IMR-90 (cell line): ENCODE results near the gene AKIRIN1. TPM values are rescaled to one million over a fixed set of nuclear protein-coding genes. Genes with fewer than 3 reads are reported as not detected.

Experiments
- ATAC-seq: fragments of 200-7000 bp; cut with Tn5 transposase; 2 replicates; pipeline ENCODE4 v1.9.1; 2020; ENCODE audit warnings: low read depth, mild to moderate bottlenecking, moderate library complexity
- BruUV-seq: library from RNA; stranded (reverse); fragments of 400-500 nt; replicated peaks from 2 replicates; lab custom pipeline; 2021; lab: Mats Ljungman, UMichigan
- CTCF ChIA-PET: fragments of 300-600 bp; formaldehyde crosslinking; extraction: SDS; loops from one replicate; lab custom pipeline; 2021; ENCODE audit warnings: antibody characterized with exemption; lab: Yijun Ruan, JAX
- POLR2A ChIA-PET: fragments of 300-600 bp; sonication (Branson Sonifier 250); formaldehyde crosslinking; loops from one replicate; lab custom pipeline; 2022; ENCODE audit warnings: antibody characterized with exemption; ENCODE audit not compliant: unreplicated experiment; lab: Charles Lee
- DNase-seq: peaks from one replicate; pipeline ENCODE4 v3.0.0; 2013
- H2AFZ ChIP-seq: replicated peaks from 2 replicates; pipeline ENCODE3; 2013; ENCODE audit warnings: low read length, mild to moderate bottlenecking; ENCODE audit not compliant: poor library complexity
- H2AK5ac ChIP-seq: 2 replicates; pipeline ENCODE4 v1.6.1; 2013; ENCODE audit warnings: low read depth, low read length, inconsistent platforms
- H2AK9ac ChIP-seq: replicated peaks from 2 replicates; pipeline ENCODE3; 2013; ENCODE audit warnings: mild to moderate bottlenecking, low read depth, low read length, moderate library complexity; ENCODE audit not compliant: poor library complexity
- H2BK120ac ChIP-seq: 2 replicates; pipeline ENCODE4 v1.6.1; 2013; ENCODE audit warnings: low read depth, low read length, inconsistent platforms
- H2BK15ac ChIP-seq: 3 replicates; pipeline ENCODE4 v1.6.1; 2013; ENCODE audit warnings: low read depth, low read length, inconsistent platforms
- H2BK20ac ChIP-seq: 2 replicates; pipeline ENCODE4 v1.6.1; 2013; ENCODE audit warnings: low read depth, mild to moderate bottlenecking, inconsistent platforms, low read length, moderate library complexity
- H2BK5ac ChIP-seq: 2 replicates; pipeline ENCODE4 v1.6.1; 2013; ENCODE audit warnings: mild to moderate bottlenecking, low read depth, low read length, inconsistent platforms; ENCODE audit not compliant: poor library complexity, severe bottlenecking
- H3K14ac ChIP-seq: replicated peaks from 2 replicates; pipeline ENCODE4 v1.6.1; 2013; ENCODE audit warnings: low read depth, low read length, inconsistent platforms
- H3K18ac ChIP-seq: 2 replicates; pipeline ENCODE4 v1.6.1; 2013; ENCODE audit warnings: low read depth, low read length, control low read depth
- H3K23ac ChIP-seq: 2 replicates; pipeline ENCODE4 v1.6.1; 2013; ENCODE audit warnings: low read depth, low read length, inconsistent platforms
- H3K27ac ChIP-seq: 2 replicates; pipeline ENCODE4 v1.5.1; 2013; ENCODE audit warnings: mild to moderate bottlenecking, control low read depth, low read length; ENCODE audit not compliant: insufficient read depth
- H3K27me3 ChIP-seq: 2 replicates; pipeline ENCODE4 v1.6.1; 2013; ENCODE audit warnings: low read length; ENCODE audit not compliant: control insufficient read depth, insufficient read depth
- H3K36me3 ChIP-seq: 2 replicates; pipeline ENCODE4 v1.6.1; 2013; ENCODE audit warnings: low read length, mixed read lengths; ENCODE audit not compliant: control insufficient read depth, insufficient read depth
- H3K4ac ChIP-seq: 2 replicates; pipeline ENCODE4 v1.6.1; 2013; ENCODE audit warnings: low read depth, low read length, inconsistent platforms
- H3K4me1 ChIP-seq: 2 replicates; pipeline ENCODE4 v1.6.1; 2013; ENCODE audit warnings: low read length, mixed read lengths; ENCODE audit not compliant: control insufficient read depth, insufficient read depth
- H3K4me2 ChIP-seq: 2 replicates; pipeline ENCODE4 v1.6.1; 2013; ENCODE audit warnings: low read depth, mild to moderate bottlenecking, control low read depth, low read length, moderate library complexity
- H3K4me3 ChIP-seq: 2 replicates; pipeline ENCODE4 v1.5.1; 2013; ENCODE audit warnings: low read depth, mild to moderate bottlenecking, control low read depth, low read length, moderate library complexity; ENCODE audit not compliant: insufficient read depth
- H3K56ac ChIP-seq: 2 replicates; pipeline ENCODE4 v1.6.1; 2013; ENCODE audit warnings: low read length, inconsistent platforms; ENCODE audit not compliant: insufficient read depth; ENCODE audit errors: extremely low read depth
- H3K79me1 ChIP-seq, 2 experiments: 2 replicates each; pipeline ENCODE4 v1.6.1; 2013; ENCODE audit warnings: low read length in 2 of 2, inconsistent platforms in 1 of 2, low read depth in 1 of 2
- H3K9ac ChIP-seq: 2 replicates; pipeline ENCODE4 v1.6.1; 2013; ENCODE audit warnings: low read depth, low read length, control low read depth
- H3K9me1 ChIP-seq: 2 replicates; pipeline ENCODE4 v1.6.1; 2013; ENCODE audit warnings: low read length, inconsistent platforms; ENCODE audit not compliant: insufficient read depth
- H3K9me3 ChIP-seq: 2 replicates; pipeline ENCODE4 v1.6.1; 2013; ENCODE audit warnings: low read length; ENCODE audit not compliant: control insufficient read depth, insufficient read depth
- H4K20me1 ChIP-seq: 2 replicates; pipeline ENCODE4 v1.6.1; 2013; ENCODE audit warnings: low read length, inconsistent platforms; ENCODE audit not compliant: insufficient read depth
- H4K5ac ChIP-seq: 2 replicates; pipeline ENCODE4 v1.6.1; 2013; ENCODE audit warnings: mild to moderate bottlenecking, low read depth, low read length, control low read depth
- H4K8ac ChIP-seq, 2 experiments: 2 replicates each; pipeline ENCODE4 v1.6.1; 2013; ENCODE audit warnings: low read depth in 2 of 2, low read length in 2 of 2, control low read depth in 1 of 2, inconsistent platforms in 1 of 2
- H4K91ac ChIP-seq: 2 replicates; pipeline ENCODE4 v1.6.1; 2013; ENCODE audit warnings: low read depth, low read length, inconsistent platforms; ENCODE audit not compliant: insufficient read depth
- BHLHE40 ChIP-seq: fragments of 150-350 bp; IDR thresholded peaks from 2 replicates; pipeline ENCODE4 v1.6.1; 2016; ENCODE audit warnings: mild to moderate bottlenecking, low read depth, low read length
- CTCF ChIP-seq: conservative IDR thresholded peaks from 2 replicates; pipeline ENCODE4 v1.5.1; 2012; ENCODE audit warnings: mild to moderate bottlenecking, low read depth, low read length, improper control_type of control experiment
- ELK1 ChIP-seq: fragments of 150-350 bp; IDR thresholded peaks from 2 replicates; pipeline ENCODE4 v1.6.1; 2016; ENCODE audit warnings: low read depth, mild to moderate bottlenecking, low read length, moderate library complexity, borderline replicate concordance
- MAFK ChIP-seq: IDR thresholded peaks from 2 replicates; pipeline ENCODE4 v1.6.1; 2012; ENCODE audit warnings: low read depth, low read length, improper control_type of control experiment
- NFE2L2 ChIP-seq: fragments of 150-350 bp; IDR thresholded peaks from 2 replicates; pipeline ENCODE4 v1.6.1; 2016; ENCODE audit warnings: low read depth, mild to moderate bottlenecking, low read length
- POLR2A ChIP-seq: IDR thresholded peaks from 2 replicates; pipeline ENCODE4 v1.6.1; 2012; ENCODE audit warnings: mild to moderate bottlenecking, low read depth, low read length
- RCOR1 ChIP-seq: IDR thresholded peaks from 2 replicates; pipeline ENCODE4 v1.6.1; 2012; ENCODE audit warnings: mild to moderate bottlenecking, low read length, improper control_type of control experiment; ENCODE audit not compliant: insufficient replicate concordance
- SMC3 ChIP-seq: fragments of 150-350 bp; IDR thresholded peaks from 2 replicates; pipeline ENCODE4 v1.6.1; 2016; ENCODE audit warnings: low read depth, mild to moderate bottlenecking, antibody characterized with exemption, low read length, moderate library complexity
- USF2 ChIP-seq: fragments of 150-350 bp; IDR thresholded peaks from 2 replicates; pipeline ENCODE4 v1.6.1; 2017; ENCODE audit warnings: mild to moderate bottlenecking, antibody characterized with exemption, low read length, low read depth
- WGBS, 2 experiments: methylation state at CpG; one replicate each; pipeline versions ENCODE4 v1.1.5 to v1.1.7; 2013; ENCODE audit warnings: missing lambda C conversion rate in 2 of 2; ENCODE audit not compliant: insufficient read length in 1 of 2; ENCODE audit errors: extremely low coverage in 2 of 2; 5-methylcytosine and 5-hydroxymethylcytosine counted together
- dilution Hi-C: fragments of 300-500 bp; cut with HindIII; formaldehyde crosslinking; loops from one replicate; pipeline ENCODE4 v1.14.3; 2018; ENCODE audit warnings: low sequenced_read_pairs; ENCODE audit not compliant: unreplicated experiment
- in situ Hi-C: fragments of 300-500 bp; cut with MboI; formaldehyde crosslinking; loops from 3 replicates; pipeline ENCODE4 v1.14.3; 2019; ENCODE audit warnings: low sequenced_read_pairs, inconsistent platforms, mixed read lengths
- intact Hi-C: fragments of 100-400 bp; cut with micrococcal nuclease; formaldehyde crosslinking; loops from 2 replicates; pipeline ENCODE4 v1.10.0; 2022
- polyA plus RNA-seq, 3 experiments: library from polyadenylated mRNA; depleted of rRNA; stranded (reverse); fragments of >200 nt; gene quantifications; 2 replicates each; pipeline ENCODE4 v1.2.3, GENCODE V29; 2012; ENCODE audit warnings: low replicate concordance in 1 of 3
- total RNA-seq: library from RNA; depleted of rRNA; stranded (reverse); fragments of >200 nt; gene quantifications from 2 replicates; pipeline ENCODE4 v1.2.3, GENCODE V29; 2012

AKIRIN1 gene
- total and polyA plus RNA-seq, 2 of the 4 experiments (the other 2 are of a cell fraction) = 42.5 to 44.2 TPM

GRCh38 chr1:39026866-39027507 is 35.9 kb downstream of the AKIRIN1 start:
- Histone ChIP-seq H3K4me1 (peaks cover 3% of the 10 kb centered on the region), H2BK20ac (no peak overlapping the region), H3K4ac (peak overlapping the region; percentile 97), H3K9ac (peak overlapping the region; percentile 98), H3K56ac (peak overlapping the region; percentile 93), H2AK9ac (peak overlapping the region; percentile 86), H2BK5ac (peak overlapping the region; percentile 70), H3K27me3 (no peaks in the 10 kb centered on the region), H3K9me1 (peaks cover 8% of the 10 kb centered on the region), H3K23ac (peak overlapping the region; percentile 91), H3K79me1 (peaks cover 19 to 50% of the 10 kb centered on the region in 2 experiments), H3K4me3 (peak overlapping the region; percentile 75), H4K8ac (peak overlapping the region; percentile 96 to 100; a peak in 3 of 4 replicates), H2AK5ac (peak overlapping the region; percentile 79), H3K36me3 (peaks cover 22% of the 10 kb centered on the region), H3K27ac (peak overlapping the region; percentile 93), H3K18ac (peak overlapping the region; percentile 82), H3K14ac (peak overlapping the region; percentile 93), H3K9me3 (no peaks in the 10 kb centered on the region), H2BK15ac (no peak overlapping the region), H4K91ac (peak overlapping the region; percentile 88), H2BK120ac (0 out of 2 replicates have a peak overlapping the region, but pooled peaks have one; percentile 23), H2AFZ (peak overlapping the region; percentile 93), H4K20me1 (peaks cover 19% of the 10 kb centered on the region; the same call in 1 of the 2 replicates), H4K5ac (peak overlapping the region; percentile 84), H3K4me2 (peak overlapping the region; percentile 96)
- in situ Hi-C loops = no loop called here
- WGBS, 2 experiments = 0% methylated on average over 4 of the region's 30 CpGs; no CpG with 5 or more reads in 1 of the 2 experiments
- ChIA-PET POLR2A (interaction anchor here (0.5 kb wide), 1 partner anchor 43 kb away, joined by 4 read pairs; no protein-coding TSS in a partner anchor), CTCF (no interaction called here)
- BruUV-seq = no TSS peak
- DNase-seq (no peak), ATAC-seq (no peak)
- intact Hi-C loops = loop anchor here (1.0 to 5.0 kb wide), 3 partner anchors 65 to 168 kb away; partner anchors contain the start of genes MYCBP and RRAGC
- TF ChIP-seq USF2 (no peak), RCOR1 (no peak), NFE2L2 (no peak), POLR2A (no peak), CTCF (no peak), BHLHE40 (no peak), ELK1 (no peak), MAFK (no peak), SMC3 (no peak)
- dilution Hi-C loops = no loop called here
